OCI-LY1 (cell line): ENCODE measurements around the gene LRRK2.

Experiments
- H2AFZ ChIP-seq: fragments of 200-600 bp; sonication (generic), shearing (Covaris generic); 2 replicates; pipeline ENCODE4 v1.6.0; 2014; ENCODE audit warnings: antibody characterized with exemption, mild to moderate bottlenecking, low read length
- H3F3A ChIP-seq: fragments of 200-600 bp; sonication (generic), shearing (Covaris generic); 2 replicates; pipeline ENCODE4 v1.6.0; 2014; ENCODE audit warnings: mild to moderate bottlenecking, antibody characterized with exemption, low read length, moderate library complexity; ENCODE audit not compliant: insufficient read depth
- H3K27ac ChIP-seq: fragments of 200-600 bp; sonication (generic); 2 replicates; pipeline ENCODE4 v1.5.1; 2014; ENCODE audit warnings: low read length, mixed run types, mild to moderate bottlenecking, low read depth; ENCODE audit not compliant: poor library complexity, severe bottlenecking
- H3K27me3 ChIP-seq: fragments of 200-600 bp; sonication (generic); 2 replicates; pipeline ENCODE4 v1.6.0; 2014; ENCODE audit warnings: antibody characterized with exemption, mild to moderate bottlenecking, low read length, moderate library complexity; ENCODE audit not compliant: insufficient read depth
- H3K36me3 ChIP-seq: fragments of 200-600 bp; sonication (generic); 2 replicates; pipeline ENCODE4 v1.6.1; 2014; ENCODE audit warnings: mild to moderate bottlenecking, antibody characterized with exemption, low read length, moderate library complexity, mixed read lengths; ENCODE audit not compliant: insufficient read depth
- H3K4me1 ChIP-seq: fragments of 200-600 bp; sonication (generic); 2 replicates; pipeline ENCODE4 v1.5.1; 2014; ENCODE audit warnings: mild to moderate bottlenecking, low read length, moderate library complexity; ENCODE audit not compliant: insufficient read depth, severe bottlenecking
- H3K4me2 ChIP-seq: fragments of 200-600 bp; sonication (generic), shearing (Covaris generic); 2 replicates; pipeline ENCODE4 v1.6.1; 2014; ENCODE audit warnings: low read length
- H3K4me3 ChIP-seq: fragments of 200-600 bp; sonication (generic); 2 replicates; pipeline ENCODE4 v1.5.1; 2014; ENCODE audit warnings: low read length, low read depth, mild to moderate bottlenecking, mixed read lengths; ENCODE audit not compliant: poor library complexity, severe bottlenecking
- H3K79me2 ChIP-seq: fragments of 200-600 bp; shearing (Covaris generic); 2 replicates; pipeline ENCODE4 v1.6.1; 2016; ENCODE audit warnings: mixed run types, low read length, mixed read lengths; ENCODE audit not compliant: insufficient read depth
- H3K9ac ChIP-seq: fragments of 200-600 bp; sonication (generic), shearing (Covaris generic); 2 replicates; pipeline ENCODE4 v1.6.1; 2014; ENCODE audit warnings: mild to moderate bottlenecking, low read length, mixed read lengths
- H3K9me2 ChIP-seq: fragments of 200-600 bp; sonication (generic), shearing (Covaris generic); 2 replicates; pipeline ENCODE4 v1.6.1; 2014; ENCODE audit warnings: low read depth, mild to moderate bottlenecking, low read length, mixed read lengths
- H3K9me3 ChIP-seq: fragments of 200-600 bp; shearing (Covaris generic); 2 replicates; pipeline ENCODE4 v1.6.1; 2014; ENCODE audit warnings: low read length, mixed read lengths
- H4K20me1 ChIP-seq: fragments of 200-600 bp; sonication (generic), shearing (Covaris generic); 2 replicates; pipeline ENCODE4 v1.6.0; 2016; ENCODE audit warnings: mild to moderate bottlenecking, low read length; ENCODE audit not compliant: insufficient read depth
- CTCF ChIP-seq: fragments of 200-600 bp; sonication (generic), shearing (Covaris generic); IDR thresholded peaks from 2 replicates; pipeline ENCODE4 v1.5.1; 2017; ENCODE audit warnings: mild to moderate bottlenecking, antibody characterized with exemption, low read length, moderate library complexity, mixed read lengths
- EZH2 ChIP-seq: fragments of 200-600 bp; sonication (generic), shearing (Covaris generic); IDR thresholded peaks from 2 replicates; pipeline ENCODE4 v1.8.0; 2017; ENCODE audit warnings: borderline replicate concordance, mixed run types, mild to moderate bottlenecking, antibody characterized with exemption, low read length, moderate library complexity, mixed read lengths

The LRRK2 gene

GRCh38 chr12:40338621-40339020, 113.8 kb downstream of the LRRK2 start:
- no peak overlapping the region for H3K9ac ChIP-seq
- no peaks in the 10 kb centered on the region for H4K20me1 ChIP-seq
- H3K27me3 ChIP-seq: no peaks in the 10 kb centered on the region
- no peaks in the 10 kb centered on the region for H3F3A ChIP-seq
- no peak overlapping the region for H3K4me3 ChIP-seq
- no peaks in the 10 kb centered on the region for H3K79me2 ChIP-seq
- no peaks in the 10 kb centered on the region for H3K4me1 ChIP-seq
- no peaks in the 10 kb centered on the region for H3K9me3 ChIP-seq
- no peak overlapping the region for H3K4me2 ChIP-seq
- H2AFZ ChIP-seq: no peak overlapping the region
- no peak for TF ChIP-seq CTCF
- TF ChIP-seq EZH2: no peak
- H3K9me2 ChIP-seq: no peaks in the 10 kb centered on the region
- no peaks in the 10 kb centered on the region for H3K36me3 ChIP-seq
- H3K27ac ChIP-seq: no peak overlapping the region

- no peaks in the 10 kb centered on the region for H3K79me2 ChIP-seq
- TF ChIP-seq EZH2: no peak
- no peak overlapping the region for H3K4me2 ChIP-seq
- no peak overlapping the region for H2AFZ ChIP-seq
- no peaks in the 10 kb centered on the region for H3K9me2 ChIP-seq
- H3K36me3 ChIP-seq: no peaks in the 10 kb centered on the region
- H3K4me3 ChIP-seq: no peak overlapping the region
- H3K9me3 ChIP-seq: no peaks in the 10 kb centered on the region
- no peak overlapping the region for H3K27ac ChIP-seq
- H3K9ac ChIP-seq: no peak overlapping the region
- H3K27me3 ChIP-seq: no peaks in the 10 kb centered on the region
- H3F3A ChIP-seq: no peaks in the 10 kb centered on the region
- no peaks in the 10 kb centered on the region for H4K20me1 ChIP-seq
- no peaks in the 10 kb centered on the region for H3K4me1 ChIP-seq
Measured at GRCh38 chr12:40342010-40342409, 117.2 kb downstream of the LRRK2 start.

- no peaks in the 10 kb centered on the region for H4K20me1 ChIP-seq
- no peak overlapping the region for H3K9ac ChIP-seq
- no peaks in the 10 kb centered on the region for H3K4me1 ChIP-seq
- no peak overlapping the region for H3K4me3 ChIP-seq
- TF ChIP-seq EZH2 (no peak), CTCF (no peak)
- H3K27me3 ChIP-seq: no peaks in the 10 kb centered on the region
- no peaks in the 10 kb centered on the region for H3K79me2 ChIP-seq
- H3K4me2 ChIP-seq: no peak overlapping the region
- H2AFZ ChIP-seq: no peak overlapping the region
- H3K27ac ChIP-seq: no peak overlapping the region
- H3K9me3 ChIP-seq: no peaks in the 10 kb centered on the region
- H3F3A ChIP-seq: no peaks in the 10 kb centered on the region
- no peaks in the 10 kb centered on the region for H3K9me2 ChIP-seq
- H3K36me3 ChIP-seq: no peaks in the 10 kb centered on the region
Measured at GRCh38 chr12:40343124-40343523, 118.3 kb downstream of the LRRK2 start.

GRCh38 chr12:40344312-40344711, 119.5 kb downstream of the LRRK2 start:
- H4K20me1 ChIP-seq: no peaks in the 10 kb centered on the region
- H3K79me2 ChIP-seq: no peaks in the 10 kb centered on the region
- H3K36me3 ChIP-seq: no peaks in the 10 kb centered on the region
- H3K4me3 ChIP-seq: no peak overlapping the region
- H3K9me2 ChIP-seq: no peaks in the 10 kb centered on the region
- no peak overlapping the region for H3K4me2 ChIP-seq
- no peak for TF ChIP-seq CTCF
- no peaks in the 10 kb centered on the region for H3F3A ChIP-seq
- no peak overlapping the region for H2AFZ ChIP-seq
- no peaks in the 10 kb centered on the region for H3K9me3 ChIP-seq
- H3K27ac ChIP-seq: no peak overlapping the region
- no peaks in the 10 kb centered on the region for H3K27me3 ChIP-seq
- no peaks in the 10 kb centered on the region for H3K4me1 ChIP-seq
- no peak overlapping the region for H3K9ac ChIP-seq
